Measurements from ENCODE around the gene ZFP90.

DNA sequence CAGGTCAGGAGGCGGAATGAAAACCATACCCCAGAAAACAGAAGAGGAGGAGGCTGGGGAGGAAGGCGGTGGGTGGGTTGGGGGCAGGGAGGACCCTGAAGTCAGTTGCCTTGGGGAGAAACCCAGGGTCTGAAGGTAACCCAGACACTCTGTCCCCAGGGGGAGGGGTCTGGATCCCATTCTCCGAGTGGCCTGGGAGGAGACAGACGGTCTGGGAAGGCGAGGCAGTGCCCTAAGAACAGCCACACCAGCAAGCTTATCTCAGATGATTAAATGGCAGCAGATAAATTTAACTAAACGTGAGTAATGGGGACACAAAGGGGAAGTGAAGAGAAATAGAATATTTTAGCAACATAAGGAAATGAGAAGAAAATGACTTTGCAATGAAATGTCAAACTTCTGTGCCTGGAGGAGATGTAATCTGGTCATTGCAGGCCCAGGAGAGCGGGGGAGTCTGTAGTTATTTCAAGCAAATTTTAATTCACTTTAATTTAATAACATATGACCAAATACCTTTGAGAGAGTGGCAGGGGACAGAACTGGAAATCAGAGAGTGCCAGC, 21.4 kb upstream of the ZFP90 start:
- TF ChIP-seq, protein P1, sequence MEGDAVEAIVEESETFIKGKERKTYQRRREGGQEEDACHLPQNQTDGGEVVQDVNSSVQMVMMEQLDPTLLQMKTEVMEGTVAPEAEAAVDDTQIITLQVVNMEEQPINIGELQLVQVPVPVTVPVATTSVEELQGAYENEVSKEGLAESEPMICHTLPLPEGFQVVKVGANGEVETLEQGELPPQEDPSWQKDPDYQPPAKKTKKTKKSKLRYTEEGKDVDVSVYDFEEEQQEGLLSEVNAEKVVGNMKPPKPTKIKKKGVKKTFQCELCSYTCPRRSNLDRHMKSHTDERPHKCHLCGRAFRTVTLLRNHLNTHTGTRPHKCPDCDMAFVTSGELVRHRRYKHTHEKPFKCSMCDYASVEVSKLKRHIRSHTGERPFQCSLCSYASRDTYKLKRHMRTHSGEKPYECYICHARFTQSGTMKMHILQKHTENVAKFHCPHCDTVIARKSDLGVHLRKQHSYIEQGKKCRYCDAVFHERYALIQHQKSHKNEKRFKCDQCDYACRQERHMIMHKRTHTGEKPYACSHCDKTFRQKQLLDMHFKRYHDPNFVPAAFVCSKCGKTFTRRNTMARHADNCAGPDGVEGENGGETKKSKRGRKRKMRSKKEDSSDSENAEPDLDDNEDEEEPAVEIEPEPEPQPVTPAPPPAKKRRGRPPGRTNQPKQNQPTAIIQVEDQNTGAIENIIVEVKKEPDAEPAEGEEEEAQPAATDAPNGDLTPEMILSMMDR (conservative IDR thresholded peaks at IDR 0.05 in 1 of 2, IDR thresholded peaks at IDR 0.05 in 1 of 2; ENCODE audit: low read depth in 1 of 2, low read length in 2 of 2), result no peak
- no peak for TF ChIP-seq EZH2 (IDR thresholded peaks at IDR 0.05; ENCODE audit: low read length, missing control alignments)
